RWPE2 (cell line): ENCODE measurements around the gene SLC6A6.

Source experiments
- ATAC-seq: fragments of 200-7000 bp; cut with Tn5 transposase; 3 replicates; pipeline ENCODE4 v1.9.1; 2021; ENCODE audit warnings: low read depth
- DNase-seq: peaks from one replicate; pipeline ENCODE4 v3.0.0-alpha.2; 2020; ENCODE audit warnings: low spot score
- H3K27ac ChIP-seq: fragments of 450-650 bp; 2 replicates; pipeline ENCODE4 v1.5.1; 2017; ENCODE audit warnings: mild to moderate bottlenecking; ENCODE audit not compliant: poor library complexity, severe bottlenecking
- H3K27me3 ChIP-seq: fragments of 250-450 bp; sonication (Bioruptor Pico); 2 replicates; pipeline ENCODE4 v1.5.1; 2021; ENCODE audit warnings: mild to moderate bottlenecking, moderate library complexity; ENCODE audit not compliant: insufficient read depth, poor library complexity, severe bottlenecking
- H3K36me3 ChIP-seq: fragments of 250-450 bp; sonication (Bioruptor Pico); 2 replicates; pipeline ENCODE4 v1.5.1; 2020; ENCODE audit warnings: low read depth, mild to moderate bottlenecking, moderate library complexity
- H3K4me1 ChIP-seq: fragments of 250-450 bp; sonication (Bioruptor Pico); 2 replicates; pipeline ENCODE4 v1.5.1; 2021; ENCODE audit warnings: mild to moderate bottlenecking, moderate library complexity; ENCODE audit not compliant: insufficient read depth, poor library complexity, severe bottlenecking
- H3K4me3 ChIP-seq: fragments of 250-450 bp; sonication (Bioruptor Pico); 2 replicates; pipeline ENCODE4 v1.5.1; 2021; ENCODE audit warnings: mild to moderate bottlenecking, moderate library complexity; ENCODE audit not compliant: severe bottlenecking
- H3K9me3 ChIP-seq: fragments of 250-450 bp; sonication (Bioruptor Pico); 2 replicates; pipeline ENCODE4 v1.5.1; 2021; ENCODE audit warnings: mild to moderate bottlenecking, moderate library complexity; ENCODE audit not compliant: severe bottlenecking
- TF ChIP-seq, protein P1 (sequence below): fragments of 450-650 bp; IDR thresholded peaks from one replicate; pipeline ENCODE4 v1.5.1; 2017; ENCODE audit warnings: mild to moderate bottlenecking, moderate library complexity; ENCODE audit not compliant: poor library complexity, severe bottlenecking

The SLC6A6 gene

DNA sequence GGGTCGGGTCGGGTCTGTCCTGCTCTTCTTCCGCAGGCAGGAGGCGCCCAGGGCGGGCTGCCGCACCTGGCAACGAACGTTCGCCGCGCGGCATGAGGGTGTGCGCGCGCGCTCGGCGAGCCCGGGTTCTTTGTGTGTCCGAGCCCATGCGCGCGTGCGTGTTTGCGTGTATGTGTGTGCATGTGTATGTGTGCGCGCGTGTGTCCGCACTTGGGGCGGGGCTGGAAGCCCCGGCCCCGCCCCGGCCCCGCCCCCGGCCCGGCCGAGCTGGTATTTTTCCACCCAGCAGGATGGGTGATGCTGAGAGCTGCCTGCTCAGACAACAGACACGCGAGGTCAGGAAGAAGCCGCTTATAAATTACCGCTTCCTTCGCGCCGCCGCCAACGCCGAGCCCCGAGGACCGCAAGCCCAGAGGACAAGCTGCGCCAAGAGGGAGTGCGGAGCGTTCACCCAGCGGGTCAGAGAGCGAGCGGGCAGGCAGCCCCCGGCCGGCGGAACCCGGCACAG is at the start of gene SLC6A6:
Gene SLC6A6 (plus strand): TSS at position 303 of the 508 bp plus-strand sequence. CDS start 41,029 bp downstream, outside the sequence.
- TF ChIP-seq, protein P1, sequence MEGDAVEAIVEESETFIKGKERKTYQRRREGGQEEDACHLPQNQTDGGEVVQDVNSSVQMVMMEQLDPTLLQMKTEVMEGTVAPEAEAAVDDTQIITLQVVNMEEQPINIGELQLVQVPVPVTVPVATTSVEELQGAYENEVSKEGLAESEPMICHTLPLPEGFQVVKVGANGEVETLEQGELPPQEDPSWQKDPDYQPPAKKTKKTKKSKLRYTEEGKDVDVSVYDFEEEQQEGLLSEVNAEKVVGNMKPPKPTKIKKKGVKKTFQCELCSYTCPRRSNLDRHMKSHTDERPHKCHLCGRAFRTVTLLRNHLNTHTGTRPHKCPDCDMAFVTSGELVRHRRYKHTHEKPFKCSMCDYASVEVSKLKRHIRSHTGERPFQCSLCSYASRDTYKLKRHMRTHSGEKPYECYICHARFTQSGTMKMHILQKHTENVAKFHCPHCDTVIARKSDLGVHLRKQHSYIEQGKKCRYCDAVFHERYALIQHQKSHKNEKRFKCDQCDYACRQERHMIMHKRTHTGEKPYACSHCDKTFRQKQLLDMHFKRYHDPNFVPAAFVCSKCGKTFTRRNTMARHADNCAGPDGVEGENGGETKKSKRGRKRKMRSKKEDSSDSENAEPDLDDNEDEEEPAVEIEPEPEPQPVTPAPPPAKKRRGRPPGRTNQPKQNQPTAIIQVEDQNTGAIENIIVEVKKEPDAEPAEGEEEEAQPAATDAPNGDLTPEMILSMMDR: peak; percentile 59
- Histone ChIP-seq H3K4me3 (peak within 1 kb of the TSS; percentile 55), H3K27ac (peak within 1 kb of the TSS; percentile 43), H3K4me1 (peaks cover 3% of the 10 kb centered on the region), H3K27me3 (no peaks in the 10 kb centered on the region), H3K36me3 (no peaks in the 10 kb centered on the region), H3K9me3 (no peaks in the 10 kb centered on the region)
- DNase-seq (peak; percentile 96), ATAC-seq (peak; percentile 82)

DNA sequence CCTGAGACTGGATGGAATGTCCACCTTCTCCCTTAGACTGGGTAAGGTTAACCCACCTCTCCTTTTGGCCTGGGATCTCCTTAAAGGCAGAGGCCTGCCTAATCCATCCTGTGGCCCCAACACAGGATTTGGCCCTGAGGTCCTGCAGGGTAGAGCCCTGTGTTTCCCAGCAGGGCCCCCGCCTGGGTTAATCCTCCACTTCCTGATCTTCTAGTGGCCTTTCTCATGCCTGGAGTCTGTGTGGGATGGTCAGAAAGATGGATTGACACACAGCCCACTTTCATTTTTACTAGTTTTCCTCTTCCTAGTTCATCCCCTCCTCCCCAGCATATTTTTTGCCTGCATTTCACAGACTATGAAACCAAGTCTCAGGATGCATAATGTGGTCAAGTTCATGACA is 48.9 kb upstream of the SLC6A6 start:
- Histone ChIP-seq H3K9me3 (no peaks in the 10 kb centered on the region), H3K36me3 (no peaks in the 10 kb centered on the region), H3K4me3 (no peak overlapping the region), H3K27ac (no peak overlapping the region), H3K4me1 (no peaks in the 10 kb centered on the region), H3K27me3 (no peaks in the 10 kb centered on the region)
- TF ChIP-seq, protein P1: no peak
- no peak for ATAC-seq
- no peak for DNase-seq

DNA sequence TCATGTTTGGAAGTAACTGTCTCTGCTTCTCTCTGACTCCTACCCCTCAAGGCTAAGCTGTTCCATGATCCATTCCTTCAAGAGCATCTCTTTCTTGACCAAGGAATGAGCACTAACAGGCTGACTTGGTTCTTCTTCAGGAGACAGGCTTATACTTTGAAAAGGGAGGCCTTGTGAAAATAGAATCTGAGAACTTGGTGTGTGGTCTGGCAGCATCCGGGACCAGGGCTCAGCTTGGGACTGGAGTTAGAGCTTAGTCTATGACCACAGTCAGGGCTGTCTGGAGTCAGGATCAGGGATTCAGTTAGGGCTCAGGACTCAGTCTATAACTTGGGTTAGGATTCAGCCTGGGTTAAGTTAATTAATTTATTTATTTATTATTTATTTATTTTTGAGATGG is 44.9 kb upstream of the SLC6A6 start:
- ATAC-seq: no peak
- no peaks in the 10 kb centered on the region for H3K9me3 ChIP-seq
- no peaks in the 10 kb centered on the region for H3K4me1 ChIP-seq
- no peaks in the 10 kb centered on the region for H3K27me3 ChIP-seq
- TF ChIP-seq, protein P1: no peak
- H3K36me3 ChIP-seq: no peaks in the 10 kb centered on the region
- H3K4me3 ChIP-seq: no peak overlapping the region
- no peak overlapping the region for H3K27ac ChIP-seq
- no peak for DNase-seq

DNA sequence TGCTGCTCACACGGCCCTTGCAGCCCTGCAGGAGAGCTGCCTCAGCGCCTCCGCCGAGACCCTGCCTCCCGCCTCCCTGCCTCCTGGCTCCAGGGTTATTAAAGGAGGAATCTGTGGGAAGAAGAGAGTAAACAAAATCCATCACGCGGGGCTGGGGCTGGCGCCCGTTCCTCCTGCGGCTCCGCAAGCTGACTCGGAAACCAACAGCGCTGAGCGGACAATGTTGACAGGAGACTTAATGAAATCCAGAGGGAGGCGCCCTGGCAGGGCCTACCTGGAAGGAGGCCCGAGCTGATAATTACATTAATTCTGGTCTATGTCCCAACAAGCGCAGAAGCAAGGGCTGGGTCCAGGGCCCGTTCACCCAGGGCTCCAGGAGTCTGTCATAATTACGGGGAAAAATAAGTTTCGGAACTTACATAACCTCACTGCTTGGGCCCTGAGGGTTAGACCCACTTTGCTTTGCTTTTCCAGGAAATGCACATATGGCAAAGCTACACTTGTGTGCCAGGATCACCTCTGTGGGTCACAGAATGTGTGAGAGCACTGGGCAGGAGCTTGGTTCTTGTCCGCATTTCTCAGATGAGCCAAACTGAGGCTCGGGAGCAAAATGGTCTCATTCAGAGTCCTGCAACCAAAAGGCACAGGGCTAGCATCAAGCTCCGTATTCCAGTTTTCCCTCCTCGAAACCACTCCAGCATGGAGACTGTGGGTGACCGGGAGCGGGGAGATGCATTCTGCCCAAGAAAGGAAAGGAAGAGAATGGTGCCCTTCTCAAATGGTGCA is 43.8 kb upstream of the SLC6A6 start:
- Histone ChIP-seq H3K36me3 (no peaks in the 10 kb centered on the region), H3K4me1 (no peaks in the 10 kb centered on the region), H3K9me3 (no peaks in the 10 kb centered on the region), H3K27me3 (no peaks in the 10 kb centered on the region), H3K27ac (no peak overlapping the region), H3K4me3 (no peak overlapping the region)
- TF ChIP-seq, protein P1: no peak
- ATAC-seq (no peak), DNase-seq (no peak)

DNA sequence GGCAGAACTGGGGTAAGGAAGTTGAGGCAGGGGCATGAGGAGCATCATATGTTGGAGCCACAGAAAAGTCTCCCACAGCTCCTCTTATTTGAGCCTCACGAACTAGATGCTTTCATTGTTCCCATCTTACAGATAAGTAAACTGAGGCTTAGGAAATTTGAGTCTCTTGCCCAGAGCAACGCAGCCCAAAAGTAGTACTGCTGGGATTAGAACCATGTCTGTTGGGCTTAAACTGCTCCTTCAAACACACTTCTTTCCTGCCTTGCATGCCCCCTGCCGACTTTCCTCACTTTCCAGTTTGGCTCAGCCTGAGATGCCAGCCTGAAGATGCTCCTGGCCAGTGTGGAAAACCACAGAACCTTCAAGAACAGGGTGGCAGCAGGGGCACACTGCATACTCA is 43.1 kb upstream of the SLC6A6 start:
- Histone ChIP-seq H3K36me3 (no peaks in the 10 kb centered on the region), H3K27me3 (no peaks in the 10 kb centered on the region), H3K4me1 (no peaks in the 10 kb centered on the region), H3K27ac (no peak overlapping the region), H3K4me3 (no peak overlapping the region), H3K9me3 (no peaks in the 10 kb centered on the region)
- ATAC-seq (no peak), DNase-seq (no peak)
- TF ChIP-seq, protein P1: no peak
